GM21447 (cell line): ENCODE results near the gene MTMR4.
"Not testable (repeated sequence)": the region's sequence is repeated elsewhere in the genome, so short reads cannot be mapped to it uniquely, and the experiment has no call there.

Experiments
- ATAC-seq: cut with Tn5 transposase; IDR thresholded peaks from one replicate; pipeline ENCODE4 v1.9.1; 2021; ENCODE audit not compliant: unreplicated experiment

The MTMR4 gene

GRCh38 chr17:58513965-58514769, at the start of gene MTMR4:
MTMR4 (minus strand) TSS chr17:58514638; CDS start chr17:58514407, 231 bp downstream.
- no peak for ATAC-seq

DNA sequence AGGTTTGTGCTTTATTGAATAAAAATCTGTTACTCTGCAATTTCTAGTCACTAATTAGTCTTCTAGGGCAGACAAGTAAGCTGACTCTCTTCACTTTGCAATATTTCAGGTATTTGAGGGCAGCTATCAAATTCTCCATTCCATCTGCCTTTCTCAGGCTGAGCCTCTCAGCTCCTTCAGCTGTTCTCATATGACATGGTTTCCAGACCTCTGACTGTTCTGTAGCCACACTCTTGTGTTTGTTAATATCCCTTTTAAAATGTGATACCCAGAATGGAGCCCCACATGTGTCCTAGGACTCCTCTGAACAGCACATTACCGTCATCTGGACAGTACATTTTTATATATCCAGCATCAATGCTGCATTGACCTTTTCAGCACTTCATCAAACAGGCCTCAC, 46.1 kb upstream of the MTMR4 start:
- ATAC-seq = no peak

- ATAC-seq = no peak
These were observed 43.5 kb upstream of the MTMR4 start for GRCh38 chr17:58557981-58558380.

DNA sequence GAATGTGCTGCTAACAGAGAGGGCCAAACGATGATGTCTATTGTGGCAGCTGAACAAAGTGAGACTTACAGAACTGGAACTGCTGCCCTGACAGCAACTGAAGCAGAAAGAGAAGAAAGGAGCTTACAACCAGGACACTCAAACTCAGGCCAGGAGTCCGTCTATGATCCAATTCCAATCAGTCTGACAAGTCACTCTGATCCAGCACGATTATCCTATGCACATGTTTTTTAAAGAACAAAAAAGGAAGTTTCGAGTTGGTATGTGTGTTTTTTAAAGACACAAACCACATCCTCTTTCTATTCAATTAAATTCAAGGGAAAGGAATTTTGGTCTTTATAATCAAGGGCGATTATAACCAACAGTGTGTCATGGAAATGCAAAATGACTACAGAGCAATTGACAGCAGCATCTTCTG, 42.4 kb upstream of the MTMR4 start:
- ATAC-seq = no peak

- ATAC-seq = not testable (repeated sequence)
These were observed 40.7 kb upstream of the MTMR4 start for GRCh38 chr17:58555109-58555508.

DNA sequence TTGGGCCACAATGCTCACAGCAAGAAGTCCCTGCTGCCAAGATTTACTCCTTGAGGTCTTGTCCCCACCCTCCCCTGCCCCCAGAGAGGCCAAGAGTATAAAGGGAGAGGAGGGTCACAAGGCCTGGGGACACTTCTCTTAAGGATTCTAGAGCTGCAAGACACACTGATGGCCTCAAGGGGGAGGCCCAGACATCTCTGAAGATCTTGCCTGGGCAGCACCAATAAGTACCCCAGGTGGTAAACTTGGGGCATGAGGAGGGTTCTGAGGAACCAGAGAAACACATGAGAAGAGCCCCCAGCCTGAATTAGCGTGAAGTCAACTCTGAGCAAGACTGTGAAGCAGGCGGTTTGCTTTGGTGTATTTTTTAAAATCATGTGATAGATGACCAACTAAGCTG, 26.8 kb upstream of the MTMR4 start:
- no peak for ATAC-seq

DNA sequence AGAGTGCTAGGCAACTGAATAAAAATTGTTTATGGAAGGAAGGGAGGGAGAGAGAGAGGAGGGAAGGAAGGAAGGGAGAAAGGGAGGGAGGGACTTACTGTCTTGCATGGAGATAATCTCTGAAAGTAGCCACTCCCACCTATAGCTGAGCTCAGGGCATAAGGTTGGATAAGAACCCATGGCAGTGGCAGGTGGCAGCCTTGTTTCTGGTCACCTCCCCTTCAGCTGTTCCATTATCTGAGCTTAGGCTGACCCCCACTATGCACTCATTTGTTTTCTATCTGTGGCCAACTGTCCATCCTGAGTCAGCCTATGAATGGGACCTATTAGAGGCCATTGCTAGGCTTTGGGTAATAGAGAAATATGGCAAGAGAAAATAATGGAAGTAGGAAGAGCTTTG, 25.3 kb upstream of the MTMR4 start:
- ATAC-seq = no peak

DNA sequence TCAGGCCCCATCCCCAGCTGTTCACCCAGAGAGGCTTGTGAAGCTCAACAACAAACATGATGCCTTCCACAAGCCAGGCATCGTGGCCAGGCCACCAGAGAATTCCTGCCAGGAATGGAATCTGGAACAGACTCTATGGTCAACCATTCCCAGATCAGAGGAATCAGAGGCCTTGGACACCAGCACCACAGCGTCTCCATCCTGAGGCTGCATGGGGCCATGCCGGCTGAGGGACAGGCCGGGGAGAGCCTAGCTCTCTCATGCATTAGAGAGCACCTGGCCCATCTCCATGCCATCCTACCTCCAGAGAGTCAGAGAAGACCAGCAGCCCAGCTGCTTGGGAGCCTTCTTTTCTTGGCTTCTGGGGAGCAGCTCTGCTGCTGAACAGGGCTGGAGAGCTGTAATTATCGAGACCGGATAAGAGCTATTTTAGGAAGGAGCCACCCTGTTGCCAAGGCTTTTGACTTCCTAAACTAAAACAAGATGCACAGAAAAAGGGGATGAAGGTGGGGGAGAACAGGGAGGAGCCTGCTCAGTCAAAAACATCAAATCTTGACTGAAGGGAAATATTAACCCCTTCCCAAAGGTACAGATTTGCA, 24.5 kb upstream of the MTMR4 start:
- ATAC-seq = no peak

GRCh38 chr17:58537266-58537665, 22.8 kb upstream of the MTMR4 start:
- no peak for ATAC-seq

GRCh38 chr17:58536542-58536941, 22.1 kb upstream of the MTMR4 start:
- no peak for ATAC-seq

DNA sequence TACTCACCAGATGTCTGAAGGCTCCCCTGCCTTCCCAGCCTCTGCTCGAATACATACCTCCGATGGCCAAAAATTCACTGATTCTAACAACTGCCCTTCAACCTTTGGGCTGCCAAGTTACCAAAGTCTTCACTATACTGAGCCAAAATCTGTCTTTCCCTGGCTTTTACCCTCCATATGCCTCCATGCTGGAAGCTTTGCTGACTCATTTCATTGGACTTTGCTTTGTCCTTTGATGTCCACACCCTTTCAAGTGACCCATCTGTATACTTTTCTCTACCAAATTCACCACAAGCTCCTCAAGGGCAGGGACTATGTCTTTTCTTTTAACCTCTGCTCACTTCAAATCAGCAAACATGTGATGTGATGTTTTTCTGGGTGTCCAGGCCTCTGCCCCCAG, 21.0 kb upstream of the MTMR4 start:
- no peak for ATAC-seq

GRCh38 chr17:58534901-58535421, 20.5 kb upstream of the MTMR4 start:
- ATAC-seq = no peak

- ATAC-seq = no peak
These were observed 19.9 kb upstream of the MTMR4 start for GRCh38 chr17:58534331-58534730.

GRCh38 chr17:58533616-58534188, 19.3 kb upstream of the MTMR4 start:
- ATAC-seq = no peak

GRCh38 chr17:58532555-58532951, 18.1 kb upstream of the MTMR4 start:
- no peak for ATAC-seq

GRCh38 chr17:58531661-58532554, 17.5 kb upstream of the MTMR4 start:
- ATAC-seq = peak; percentile 47

- ATAC-seq = no peak
These were observed 16.7 kb upstream of the MTMR4 start for GRCh38 chr17:58531122-58531521.

GRCh38 chr17:58530655-58531054, 16.2 kb upstream of the MTMR4 start:
- no peak for ATAC-seq

DNA sequence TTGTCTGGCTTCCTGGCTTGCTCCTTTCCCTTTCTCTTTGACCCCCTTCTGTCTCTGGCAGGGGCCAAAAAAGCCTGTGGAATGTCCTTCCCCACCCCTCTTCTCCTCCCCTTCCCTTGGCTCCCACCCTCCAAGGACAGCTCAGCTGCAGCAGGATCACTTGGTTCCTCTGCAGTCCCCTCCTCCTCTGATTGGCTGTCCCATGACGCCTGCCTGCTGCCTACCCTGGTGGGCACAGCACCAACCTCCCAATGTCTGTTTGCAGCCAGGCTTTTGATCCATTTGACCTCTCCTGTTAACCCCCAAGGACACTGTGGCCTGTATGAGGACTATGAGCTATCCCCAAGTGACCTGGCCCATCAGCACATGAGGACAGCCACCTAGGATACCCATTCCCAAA, 14.8 kb upstream of the MTMR4 start:
- no peak for ATAC-seq

DNA sequence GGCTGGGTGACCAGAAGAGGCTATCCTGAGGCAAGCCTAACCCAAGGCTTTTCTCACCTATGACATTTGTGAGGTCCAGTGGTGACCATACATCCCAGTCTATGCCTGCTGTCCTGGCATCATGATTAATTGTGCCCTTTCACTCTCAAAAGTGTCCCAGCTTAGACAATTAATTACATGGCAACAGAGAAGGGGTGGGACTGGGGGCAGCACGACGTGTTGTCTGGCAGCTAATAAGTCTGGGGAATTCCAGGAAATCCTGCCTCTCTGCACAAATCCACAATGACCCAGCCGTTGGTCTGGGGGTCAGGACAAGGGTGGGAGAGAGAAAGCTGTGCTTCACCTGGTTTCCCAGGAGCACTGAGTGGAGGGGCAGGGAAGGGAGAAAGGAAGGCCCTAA, 14.0 kb upstream of the MTMR4 start:
- ATAC-seq = no peak

DNA sequence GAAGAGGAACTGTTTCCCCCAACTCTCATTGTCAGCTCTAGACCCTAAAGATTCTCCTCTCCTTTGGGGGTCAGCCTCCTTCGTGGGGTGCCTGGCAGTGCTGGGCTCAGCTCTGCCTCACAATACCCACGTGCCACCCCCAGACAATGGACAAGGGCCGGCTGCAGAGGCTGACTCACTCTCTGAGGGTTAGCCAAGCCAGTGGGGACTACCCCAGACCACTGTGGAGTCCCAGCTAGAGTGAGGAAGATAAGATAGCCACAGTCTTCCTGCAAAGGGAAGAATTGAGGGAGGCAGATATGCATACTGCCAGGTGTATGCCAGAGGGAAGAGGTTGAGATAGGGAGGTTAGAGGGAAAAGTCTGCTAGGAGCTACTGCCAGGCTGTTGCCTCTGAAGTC, 13.5 kb upstream of the MTMR4 start:
- ATAC-seq = no peak
